Adipose tissue (tissue), 3 donors: Measurements from ENCODE around the gene ITGA4. TPM values are rescaled to one million over a fixed set of nuclear protein-coding genes. Genes with fewer than 3 reads are reported as not detected.
"Not testable (repeated sequence)": the region's sequence is repeated elsewhere in the genome, so short reads cannot be mapped to it uniquely, and the experiment has no call there.

Experiments
- H3K27ac ChIP-seq: one replicate; pipeline ENCODE4 v1.5.1; 2013; ENCODE audit warnings: low read depth, low read length
- WGBS, 3 donors: extraction: QIAGEN DNeasy Blood & Tissue Kit; methylation state at CpG; one replicate each; pipeline ENCODE4 v1.1.7; 2013; 5-methylcytosine and 5-hydroxymethylcytosine counted together
- polyA plus RNA-seq, 3 donors: library from polyadenylated mRNA; stranded (reverse); fragments of 200-250 nt; gene quantifications; one replicate each; pipeline ENCODE4 v1.2.3, GENCODE V29; 2013
- donor health status: healthy with polysubstance abuse.
- donor health status: Bipolar disorder and iron deficiency.
- donor health status: healthy.

ITGA4 gene
- polyA plus RNA-seq = 1 to 10 TPM in 1 of 3 donors, under 1 TPM in 2; 0.34 to 1.9 (median 0.70) TPM

- H3K27ac ChIP-seq = no peak within 1 kb of the TSS
These were observed at the start of gene ITGA4 for GRCh38 chr2:181457121-181457740. ITGA4 (plus strand) TSS chr2:181457386; CDS start chr2:181457655, 269 bp downstream.

GRCh38 chr2:181408861-181409260, 48.3 kb upstream of the ITGA4 start:
- WGBS, 3 donors = 40 to 55% (median 53%) methylated on average over 2 of the region's 2 CpGs
- no peak overlapping the region for H3K27ac ChIP-seq

More at GRCh38 chr2:181457121-181457740, at the start of gene ITGA4:
- 0 to 1% (median 1%) methylated on average over 58 to 67 of the region's 67 CpGs for WGBS, 3 donors

DNA sequence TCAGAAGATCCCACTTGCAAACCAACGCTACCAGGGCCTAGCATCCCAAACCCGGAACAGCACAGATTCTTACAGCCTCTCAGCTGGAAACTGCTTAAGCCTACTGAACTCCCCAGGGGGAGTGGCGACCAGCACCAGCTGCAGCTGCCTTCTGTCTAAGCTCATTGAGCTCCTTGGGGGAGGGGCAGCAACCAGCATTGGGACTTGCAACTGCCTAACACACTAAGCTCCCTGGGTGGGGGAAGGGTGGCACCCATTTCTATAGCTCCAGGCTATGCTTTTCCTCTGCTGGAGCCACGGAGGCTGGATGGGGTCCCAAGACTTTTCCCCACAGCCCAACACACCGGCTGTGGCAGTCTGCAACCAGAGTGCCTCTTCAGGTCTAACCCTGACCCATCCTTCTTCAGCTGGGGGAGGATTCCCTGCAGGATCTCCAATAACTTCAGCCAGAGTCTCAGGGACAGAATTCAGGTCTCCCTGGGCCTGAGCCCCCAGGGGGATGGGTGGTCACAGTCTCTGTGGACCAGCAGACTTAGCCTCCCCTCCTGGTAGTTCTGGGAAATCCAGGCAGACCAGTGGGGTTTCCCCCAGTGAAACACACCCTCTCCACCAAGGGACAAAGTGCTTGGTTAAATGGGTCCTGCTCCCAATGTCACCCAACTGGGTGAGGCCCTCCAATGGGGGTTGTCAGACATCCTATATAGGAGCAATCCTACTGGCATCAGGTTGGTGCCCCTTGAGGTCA, 45.9 kb upstream of the ITGA4 start:
- 45 to 56% (median 47%) methylated on average over 5 of the region's 5 CpGs for WGBS, 3 donors

GRCh38 chr2:181419129-181419855, 37.9 kb upstream of the ITGA4 start:
- no peak overlapping the region for H3K27ac ChIP-seq
- 76 to 80% (median 76%) methylated on average over 8 of the region's 8 CpGs for WGBS, 3 donors

More for the DNA sequence above, 45.9 kb upstream of the ITGA4 start:
- no peak overlapping the region for H3K27ac ChIP-seq

DNA sequence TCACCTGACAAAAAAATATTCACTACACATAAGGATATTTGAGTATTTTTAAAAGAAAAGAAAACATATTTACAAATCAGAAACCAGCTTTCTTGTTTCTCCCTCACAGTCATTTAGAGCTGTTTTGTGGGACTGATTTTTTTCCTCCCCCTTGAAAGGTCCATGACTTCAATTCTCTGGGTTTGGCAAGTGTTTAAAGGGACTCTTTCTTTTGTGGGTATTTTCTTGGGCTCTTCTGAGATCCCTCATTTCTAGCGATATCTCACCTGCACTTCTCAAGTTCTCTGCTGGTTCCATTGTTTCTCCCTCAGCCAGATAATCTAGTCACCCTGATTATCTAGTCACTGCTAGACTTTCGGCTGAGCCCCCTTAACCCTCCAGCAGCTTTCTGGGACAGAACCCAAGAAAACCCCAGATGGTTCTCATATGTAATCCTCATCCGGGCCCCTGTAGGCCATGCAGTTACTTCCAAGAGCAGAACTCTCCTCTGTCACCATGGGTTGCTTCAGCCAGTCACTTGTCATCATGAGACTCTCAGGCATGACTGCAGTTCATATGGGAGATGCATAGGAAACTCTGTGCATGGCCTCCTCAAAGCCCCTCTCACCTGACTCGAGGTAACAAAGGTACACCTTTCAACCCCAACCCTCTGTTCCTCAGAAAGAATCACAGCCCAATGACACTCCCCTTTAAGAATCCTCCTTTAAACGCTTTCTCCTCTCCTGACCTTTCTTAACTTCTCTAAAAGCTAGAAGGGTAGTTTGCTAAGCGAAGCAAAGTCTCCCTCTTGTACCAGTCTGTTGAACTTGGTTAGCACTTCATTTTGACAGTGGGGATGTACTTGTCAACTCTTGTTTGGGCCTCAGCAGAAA, 36.7 kb upstream of the ITGA4 start:
- H3K27ac ChIP-seq = no peak overlapping the region
- WGBS, 3 donors = 78 to 87% (median 79%) methylated on average over 6 of the region's 6 CpGs

- no peak overlapping the region for H3K27ac ChIP-seq
- WGBS, 3 donors = 61 to 67% (median 61%) methylated on average over 1 of the region's 1 CpG
These were observed 36.1 kb upstream of the ITGA4 start for GRCh38 chr2:181421131-181421458.

GRCh38 chr2:181421464-181421863, 35.7 kb upstream of the ITGA4 start:
- 74 to 90% (median 83%) methylated on average over 2 of the region's 2 CpGs for WGBS, 3 donors
- no peak overlapping the region for H3K27ac ChIP-seq

DNA sequence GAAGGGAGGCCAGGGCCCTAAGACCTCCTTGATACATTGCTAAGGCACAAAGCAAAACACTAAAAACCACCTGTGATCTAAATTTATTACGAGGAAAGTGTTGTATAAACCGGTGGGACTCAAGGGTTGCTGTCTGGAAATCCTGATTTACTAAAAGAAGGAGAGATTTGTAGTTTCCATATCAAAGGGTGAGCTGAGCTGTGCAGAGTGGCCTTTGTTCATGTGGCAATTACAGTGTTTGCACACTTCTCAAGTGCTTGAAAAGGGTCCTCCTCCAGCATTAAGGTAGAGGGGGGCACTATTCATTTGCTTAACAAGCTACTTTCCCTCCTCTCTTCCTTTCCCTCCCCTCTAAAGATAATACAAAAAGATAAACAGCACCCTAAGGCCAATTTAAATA, 30.5 kb upstream of the ITGA4 start:
- 41 to 74% (median 72%) methylated on average over 2 of the region's 2 CpGs for WGBS, 3 donors
- H3K27ac ChIP-seq = no peak overlapping the region

GRCh38 chr2:181430406-181431118, 26.6 kb upstream of the ITGA4 start:
- 41 to 57% (median 48%) methylated on average over 3 of the region's 3 CpGs for WGBS, 3 donors

GRCh38 chr2:181431674-181432073, 25.5 kb upstream of the ITGA4 start:
- no peak overlapping the region for H3K27ac ChIP-seq

More at GRCh38 chr2:181430406-181431118, 26.6 kb upstream of the ITGA4 start:
- H3K27ac ChIP-seq = no peak overlapping the region

DNA sequence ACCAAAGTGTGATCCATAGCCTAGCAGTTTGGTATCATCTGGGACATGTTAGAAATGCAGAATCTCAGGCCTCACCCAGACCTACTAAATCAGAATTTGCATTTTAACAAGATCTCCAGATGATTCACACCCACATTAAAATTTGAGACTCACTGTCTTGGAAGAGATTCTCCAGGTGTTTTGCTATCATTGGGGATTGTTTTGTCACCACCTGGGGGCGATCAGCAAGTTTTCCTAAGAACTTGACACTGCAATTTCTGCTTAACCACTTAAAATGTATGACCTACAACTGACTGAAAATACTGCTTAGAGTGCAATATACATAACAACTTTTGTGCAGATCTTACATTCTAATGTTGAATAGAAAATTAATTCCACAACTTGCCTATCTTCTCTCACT, 18.9 kb upstream of the ITGA4 start:
- 17 to 36% (median 18%) methylated on average over 1 of the region's 1 CpG for whole genome bisulfite sequencing, 3 donors
- no peak overlapping the region for H3K27ac ChIP-seq

GRCh38 chr2:181440344-181440743, 16.8 kb upstream of the ITGA4 start:
- WGBS, 3 donors = 54 to 88% (median 83%) methylated on average over 2 of the region's 2 CpGs
- no peak overlapping the region for H3K27ac ChIP-seq

- 46 to 55% (median 49%) methylated on average over 3 of the region's 3 CpGs for WGBS, 3 donors
- H3K27ac ChIP-seq = no peak overlapping the region
These were observed 16.3 kb upstream of the ITGA4 start for GRCh38 chr2:181440919-181441318.

DNA sequence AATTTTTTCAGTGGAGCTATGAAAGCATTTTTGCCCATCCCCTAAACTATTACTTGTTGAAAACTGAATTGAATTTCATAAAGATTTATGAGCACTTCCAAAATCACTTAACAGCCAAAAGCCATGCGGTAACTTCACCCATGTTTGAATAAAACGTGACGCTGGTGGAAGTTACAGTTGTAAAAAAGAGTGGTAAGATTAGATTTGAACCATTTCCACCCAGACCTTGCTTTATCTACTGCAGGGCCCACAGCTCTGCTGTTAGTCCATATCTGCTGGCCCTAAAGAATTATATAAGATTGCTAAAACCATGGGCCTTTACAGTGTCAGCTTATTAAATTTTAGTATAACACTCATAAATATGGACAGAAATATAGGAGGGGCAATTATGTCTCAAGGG, 15.5 kb upstream of the ITGA4 start:
- no peak overlapping the region for H3K27ac ChIP-seq
- WGBS, 3 donors = 34 to 40% (median 36%) methylated on average over 3 of the region's 3 CpGs

DNA sequence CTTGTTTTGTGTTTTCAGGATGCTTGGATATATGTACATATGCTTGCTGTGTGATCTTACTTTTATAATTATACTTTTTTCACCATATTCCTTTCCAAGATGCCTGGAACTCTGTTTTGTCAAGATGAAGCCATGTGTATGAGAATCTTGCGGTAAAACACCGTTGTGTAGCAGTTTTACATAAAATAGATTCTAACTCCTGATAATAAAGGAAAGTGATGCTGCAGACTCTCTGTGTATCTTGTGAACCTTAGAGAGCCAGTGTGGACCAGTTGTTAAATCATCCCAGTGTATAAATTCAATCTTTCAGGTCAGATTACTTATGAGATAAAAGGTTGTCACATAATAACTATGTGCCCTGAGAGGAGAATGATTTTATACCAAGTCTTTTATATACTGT, 12.5 kb upstream of the ITGA4 start:
- 66 to 85% (median 81%) methylated on average over 2 of the region's 2 CpGs for WGBS, 3 donors
- H3K27ac ChIP-seq = no peak overlapping the region

DNA sequence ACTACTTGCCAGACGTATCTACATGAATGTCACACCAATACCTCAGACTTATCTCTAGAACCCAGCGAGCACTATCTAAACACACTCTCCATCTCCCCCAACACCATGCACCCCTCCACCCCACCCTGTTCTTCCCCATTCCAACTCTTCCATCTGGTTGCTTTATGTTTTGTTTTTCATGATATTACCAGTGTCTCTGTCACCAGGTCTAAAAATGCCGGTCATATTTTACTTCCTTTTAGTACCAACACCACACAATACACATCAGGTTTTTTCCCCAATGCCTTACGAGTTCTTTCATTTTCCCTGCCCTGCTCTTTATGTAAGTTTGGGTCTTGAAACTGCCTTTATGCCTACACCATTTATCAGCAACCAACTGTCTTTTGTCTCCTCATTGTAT, 10.2 kb upstream of the ITGA4 start:
- no peak overlapping the region for H3K27ac ChIP-seq
- WGBS, 3 donors = 55 to 74% (median 67%) methylated on average over 4 of the region's 4 CpGs

GRCh38 chr2:181449278-181449677, 7.9 kb upstream of the ITGA4 start:
- H3K27ac ChIP-seq = not testable (repeated sequence)
